ENCODE data around the gene ATF6.

The ATF6 gene

GRCh38 chr1:161722406-161722805, 43.7 kb upstream of the ATF6 start:
- no peak for TF ChIP-seq CTCF (IDR thresholded peaks at IDR 0.05; ENCODE audit: borderline replicate concordance, insufficient read depth, low read depth, low read length)
- no peak overlapping the region for H3K4me3 ChIP-seq (ENCODE audit: low read depth, low read length)

GRCh38 chr1:161723459-161724141, 42.5 kb upstream of the ATF6 start:
- no peak for TF ChIP-seq CTCF (IDR thresholded peaks at IDR 0.05; ENCODE audit: borderline replicate concordance, insufficient read depth, low read depth, low read length)
- no peak overlapping the region for H3K4me3 ChIP-seq (ENCODE audit: low read depth, low read length)

- H3K4me3 ChIP-seq (ENCODE audit: low read depth, low read length), result peak overlapping the region; percentile 96
Observed at GRCh38 chr1:161725258-161725907, 40.7 kb upstream of the ATF6 start.

GRCh38 chr1:161725908-161726472, 40.1 kb upstream of the ATF6 start:
- TF ChIP-seq CTCF (IDR thresholded peaks at IDR 0.05; ENCODE audit: borderline replicate concordance, insufficient read depth, low read depth, low read length), result 0 out of 2 replicates have a peak, but pooled peaks have one; percentile 14
- peak overlapping the region; percentile 96 for H3K4me3 ChIP-seq (ENCODE audit: low read depth, low read length)

- H3K4me3 ChIP-seq (ENCODE audit: low read depth, low read length), result peak overlapping the region; percentile 96
- no peak; the same call in 1 of the 2 replicates for TF ChIP-seq CTCF (IDR thresholded peaks at IDR 0.05; ENCODE audit: borderline replicate concordance, insufficient read depth, low read depth, low read length)
Observed at GRCh38 chr1:161726473-161727255, 39.5 kb upstream of the ATF6 start.

- no peak for TF ChIP-seq CTCF (IDR thresholded peaks at IDR 0.05; ENCODE audit: borderline replicate concordance, insufficient read depth, low read depth, low read length)
- H3K4me3 ChIP-seq (ENCODE audit: low read depth, low read length), result peak overlapping the region; percentile 96
Observed at GRCh38 chr1:161727256-161727924, 38.7 kb upstream of the ATF6 start.
